ENCODE data around the gene GAS7.

Gene GAS7

GRCh38 chr17:9890124-9890523 is 308.3 kb downstream of the GAS7 start:
- DNase-seq (ENCODE audit: low read depth in 2 of 2), result peak in 1 of 2 donors; percentile 1

- no peak for DNase-seq (ENCODE audit: low read depth in 2 of 2)
These were observed 310.9 kb downstream of the GAS7 start for GRCh38 chr17:9887508-9887907.

- DNase-seq (ENCODE audit: low read depth in 2 of 2), result no peak
These were observed 312.1 kb downstream of the GAS7 start for GRCh38 chr17:9886141-9886930.

GRCh38 chr17:9883451-9883850 is 315.0 kb downstream of the GAS7 start:
- DNase-seq (ENCODE audit: low read depth in 2 of 2), result no peak

GRCh38 chr17:9880582-9880999 is 317.8 kb downstream of the GAS7 start:
- no peak for DNase-seq (ENCODE audit: low read depth in 2 of 2)

- DNase-seq (ENCODE audit: low read depth in 2 of 2), result no peak
These were observed 319.4 kb downstream of the GAS7 start for GRCh38 chr17:9878786-9879525.

GRCh38 chr17:9878356-9878755 is 320.1 kb downstream of the GAS7 start:
- DNase-seq (ENCODE audit: low read depth in 2 of 2), result no peak

GRCh38 chr17:9875441-9875840 is 323.0 kb downstream of the GAS7 start:
- DNase-seq (ENCODE audit: low read depth in 2 of 2), result no peak

GRCh38 chr17:9874722-9875121 is 323.7 kb downstream of the GAS7 start:
- DNase-seq (ENCODE audit: low read depth in 2 of 2), result no peak

- DNase-seq (ENCODE audit: low read depth in 2 of 2), result no peak
These were observed 325.6 kb downstream of the GAS7 start for GRCh38 chr17:9872852-9873251.

- DNase-seq (ENCODE audit: low read depth in 2 of 2), result no peak
These were observed 329.9 kb downstream of the GAS7 start for GRCh38 chr17:9868552-9868951.

- DNase-seq (ENCODE audit: low read depth in 2 of 2), result no peak
These were observed 332.8 kb downstream of the GAS7 start for GRCh38 chr17:9865586-9865985.

- no peak for DNase-seq (ENCODE audit: low read depth in 2 of 2)
These were observed 335.5 kb downstream of the GAS7 start for GRCh38 chr17:9862949-9863348.

- DNase-seq (ENCODE audit: low read depth in 2 of 2), result no peak
These were observed 336.2 kb downstream of the GAS7 start for GRCh38 chr17:9862220-9862619.

- no peak for DNase-seq (ENCODE audit: low read depth in 2 of 2)
These were observed 337.6 kb downstream of the GAS7 start for GRCh38 chr17:9860851-9861250.
